Body of pancreas (tissue), 4 donors: Measurements from ENCODE around the gene STXBP4. TPM values are rescaled to one million over a fixed set of nuclear protein-coding genes. Genes with fewer than 3 reads are reported as not detected.

ENCODE experiments used
- ATAC-seq: fragments of 150-250 bp; one replicate; pipeline ENCODE4 v1.9.1; 2016
- DNase-seq, 4 donors: peaks; one replicate each; pipeline ENCODE4 v3.0.0-alpha.2; 2019
- H3K27ac ChIP-seq, 4 donors: fragments of 200-600 bp; sonication (generic); 1 replicate in 3 of 4; 2 replicates in 1 of 4; pipeline versions ENCODE4 v1.5.1 to v1.6.1; 2016 to 2019; ENCODE audit warnings: mild to moderate bottlenecking in 1 of 4, mixed read lengths in 1 of 4, moderate library complexity in 1 of 4
- H3K27me3 ChIP-seq, 2 donors: fragments of 200-600 bp; sonication (generic); one replicate each; pipeline ENCODE4 v1.6.0; 2016; ENCODE audit warnings: mild to moderate bottlenecking in 1 of 2
- H3K36me3 ChIP-seq, 2 donors: fragments of 200-600 bp; sonication (generic); replicated peaks in 1 of 2; 2 replicates each; pipeline ENCODE4 v1.5.1; 2016; ENCODE audit warnings: low read depth in 2 of 2; ENCODE audit not compliant: insufficient read depth in 1 of 2
- H3K4me1 ChIP-seq: fragments of 200-600 bp; sonication (generic); one replicate; pipeline ENCODE4 v1.6.0; 2016
- H3K4me3 ChIP-seq, 2 donors: fragments of 200-600 bp; sonication (generic); 1 replicate in 1 of 2; 2 replicates in 1 of 2; pipeline ENCODE4 v1.5.1; 2016 to 2019
- H3K9me3 ChIP-seq, 3 donors: fragments of 200-600 bp; sonication (generic); 1 replicate in 2 of 3; 2 replicates in 1 of 3; pipeline ENCODE4 v1.5.1; 2016
- CTCF ChIP-seq, 7 experiments: fragments of 450-650 bp in 4 of 7; fragments of 200-600 bp in 3 of 7; sonication (generic) in 3 of 7; IDR thresholded peaks; one replicate each; pipeline ENCODE4 v1.5.1; 2016 to 2019; ENCODE audit warnings: antibody characterized with exemption in 7 of 7
- POLR2A ChIP-seq, 3 donors: fragments of 450-650 bp; IDR thresholded peaks; one replicate each; pipeline ENCODE4 v1.6.1; 2016; ENCODE audit warnings: antibody characterized with exemption in 3 of 3, mild to moderate bottlenecking in 2 of 3
- WGBS, 2 donors: methylation state at CpG; one replicate each; pipeline ENCODE4 v1.1.5; 2017; 5-methylcytosine and 5-hydroxymethylcytosine counted together
- intact Hi-C: fragments of 100-400 bp; cut with DNase I; formaldehyde crosslinking; loops from one replicate; pipeline ENCODE4 v1.15.1; 2023
- total RNA-seq, 2 donors: library from RNA; depleted of rRNA; stranded (reverse); fragments of >200 nt; gene quantifications; one replicate each; pipeline ENCODE4 v1.1.0, GENCODE V29; 2016

STXBP4 gene
- total RNA-seq, 2 donors from 2014 or later: 3.6 to 9.3 TPM

DNA sequence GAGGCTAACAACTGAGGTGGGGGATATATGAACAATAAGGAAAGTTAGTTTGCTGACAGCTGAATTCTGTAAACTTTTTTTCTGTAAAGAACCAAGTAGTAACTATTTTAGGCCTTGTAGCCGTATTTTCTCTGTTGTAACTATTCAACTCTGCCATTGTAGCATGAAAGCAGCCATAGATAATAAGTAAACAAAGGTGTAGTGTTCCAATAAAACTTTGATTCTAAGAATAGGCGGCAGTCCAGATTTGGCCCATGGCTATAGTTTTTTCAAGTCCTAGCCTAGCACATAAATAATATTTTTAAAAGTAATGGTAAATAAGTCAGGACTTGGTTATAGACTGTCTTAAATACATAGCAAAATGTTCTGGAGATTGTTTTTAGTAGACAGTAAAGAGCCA is 142.0 kb downstream of the STXBP4 start:
- Histone ChIP-seq H3K27ac (no peak overlapping the region), H3K36me3 (no peaks in the 10 kb centered on the region), H3K4me3 (no peak overlapping the region), H3K27me3 (no peaks in the 10 kb centered on the region), H3K9me3 (no peaks in the 10 kb centered on the region), H3K4me1 (no peaks in the 10 kb centered on the region)
- DNase-seq: no peak
- 77 to 78% methylated on average over 2 of the region's 2 CpGs for WGBS, 2 donors
- TF ChIP-seq POLR2A (IDR thresholded peaks at IDR 0.05): no peak
- TF ChIP-seq CTCF (IDR thresholded peaks at IDR 0.05): no peak
- intact Hi-C loops: no loop called here
- no peak for ATAC-seq

- ATAC-seq (no peak), DNase-seq (no peak)
- Histone ChIP-seq H3K9me3 (no peaks in the 10 kb centered on the region), H3K27me3 (no peaks in the 10 kb centered on the region), H3K27ac (no peak overlapping the region), H3K4me3 (no peak overlapping the region), H3K36me3 (no peaks in the 10 kb centered on the region), H3K4me1 (peaks cover 12% of the 10 kb centered on the region)
- no peak for TF ChIP-seq POLR2A (IDR thresholded peaks at IDR 0.05)
- TF ChIP-seq CTCF (IDR thresholded peaks at IDR 0.05): no peak
- intact Hi-C loops: no loop called here
These were observed 145.7 kb downstream of the STXBP4 start for GRCh38 chr17:55114283-55114682.

- H3K27ac ChIP-seq: no peak overlapping the region
- H3K27me3 ChIP-seq: no peaks in the 10 kb centered on the region
- H3K4me1 ChIP-seq: peaks cover 12% of the 10 kb centered on the region
- no peaks in the 10 kb centered on the region for H3K36me3 ChIP-seq
- intact Hi-C loops: no loop called here
- 3% methylated on average over 2 of the region's 2 CpGs for WGBS, 2 donors
- no peak for DNase-seq
- ATAC-seq: no peak
- H3K4me3 ChIP-seq: no peak overlapping the region
- no peaks in the 10 kb centered on the region for H3K9me3 ChIP-seq
- no peak for TF ChIP-seq CTCF (IDR thresholded peaks at IDR 0.05)
- no peak for TF ChIP-seq POLR2A (IDR thresholded peaks at IDR 0.05)
These were observed 147.9 kb downstream of the STXBP4 start for GRCh38 chr17:55116440-55116914.

- Histone ChIP-seq H3K36me3 (no peaks in the 10 kb centered on the region), H3K9me3 (no peaks in the 10 kb centered on the region), H3K27me3 (no peaks in the 10 kb centered on the region), H3K4me1 (peaks cover 12% of the 10 kb centered on the region), H3K4me3 (no peak overlapping the region), H3K27ac (no peak overlapping the region)
- WGBS, 2 donors: 32% methylated on average over 3 of the region's 3 CpGs
- no peak for TF ChIP-seq POLR2A (IDR thresholded peaks at IDR 0.05)
- TF ChIP-seq CTCF (IDR thresholded peaks at IDR 0.05): no peak
- peak; percentile 33 for ATAC-seq
- intact Hi-C loops: no loop called here
- DNase-seq: no peak
These were observed 148.6 kb downstream of the STXBP4 start for GRCh38 chr17:55117164-55117563.

DNA sequence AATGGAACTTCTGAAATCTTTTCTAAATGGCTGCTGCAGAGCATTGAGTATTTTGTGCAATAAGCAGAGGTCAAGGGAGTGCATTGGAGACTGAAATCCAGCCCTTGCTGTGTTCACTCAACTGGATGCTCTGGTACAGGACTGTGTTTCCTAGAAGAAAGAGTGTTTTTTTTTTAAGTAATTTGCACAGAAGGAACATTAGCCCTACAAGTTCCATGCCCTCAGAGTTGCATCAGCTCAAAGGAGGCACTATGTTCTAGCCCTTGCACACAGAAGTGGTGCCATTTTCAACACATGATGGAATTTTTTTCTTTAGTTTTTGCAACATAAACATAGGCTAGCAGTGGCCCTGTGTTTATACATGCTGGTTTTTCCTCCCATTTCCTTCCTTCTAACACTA is 152.1 kb downstream of the STXBP4 start:
- no peaks in the 10 kb centered on the region for H3K9me3 ChIP-seq
- ATAC-seq (no peak), DNase-seq (no peak)
- H3K27me3 ChIP-seq: no peaks in the 10 kb centered on the region
- intact Hi-C loops: no loop called here
- no peaks in the 10 kb centered on the region for H3K36me3 ChIP-seq
- no peak overlapping the region for H3K27ac ChIP-seq
- TF ChIP-seq CTCF (IDR thresholded peaks at IDR 0.05): no peak
- H3K4me1 ChIP-seq: peaks cover 12% of the 10 kb centered on the region
- H3K4me3 ChIP-seq: no peak overlapping the region
